HG03342 (cell line): ENCODE results near the gene CCDC85C.

Experiments
- ATAC-seq: cut with Tn5 transposase; IDR thresholded peaks from one replicate; pipeline ENCODE4 v1.9.1; 2021; ENCODE audit warnings: mild to moderate bottlenecking, moderate library complexity; ENCODE audit not compliant: unreplicated experiment

CCDC85C gene

DNA sequence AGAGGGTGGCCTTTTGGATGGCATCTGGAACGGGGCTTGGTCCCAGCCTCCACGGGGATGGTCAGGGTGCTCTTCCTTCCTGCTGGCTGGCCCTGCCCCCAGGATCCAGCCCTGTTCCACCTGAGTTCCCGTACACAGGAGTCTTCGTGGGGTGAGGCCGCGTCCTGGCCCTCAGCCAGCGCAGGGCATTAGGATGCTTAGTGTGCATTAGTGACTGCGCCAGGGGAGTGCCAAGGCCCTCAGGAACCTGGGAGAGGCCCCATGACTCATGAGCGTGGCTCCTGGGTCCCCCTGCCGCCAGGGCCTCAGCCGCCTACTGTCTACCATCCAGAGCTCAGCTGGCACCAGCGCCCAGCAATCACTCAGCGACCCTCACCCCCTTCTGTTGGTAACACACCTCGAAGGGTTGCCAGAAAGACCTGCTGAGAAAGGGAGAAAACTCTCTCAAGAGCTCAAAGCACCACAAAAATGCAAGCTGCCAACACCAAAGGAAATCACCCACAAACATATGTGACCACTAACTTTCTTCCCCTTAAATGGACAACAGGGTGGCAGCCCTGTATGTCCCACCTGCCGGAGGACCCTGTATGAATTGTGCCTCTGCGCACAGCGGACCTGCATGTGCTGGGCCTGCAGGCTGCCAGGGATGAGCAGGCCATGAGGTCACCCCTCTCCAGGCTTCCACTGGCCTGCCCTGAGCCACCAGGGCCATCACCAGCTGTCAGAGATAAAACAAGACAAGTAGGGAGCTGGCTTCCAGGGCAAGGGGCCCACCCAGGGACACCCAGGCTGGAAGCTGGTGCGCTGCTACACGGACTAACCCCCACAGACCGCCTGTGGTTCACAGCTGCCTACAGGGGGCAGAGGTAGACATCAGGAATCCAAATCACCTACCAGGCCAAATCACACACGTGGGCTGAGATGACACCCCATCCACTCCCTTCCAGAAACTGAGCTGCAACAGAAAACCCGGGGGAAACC, 28.7 kb downstream of the CCDC85C start:
- no peak for ATAC-seq

DNA sequence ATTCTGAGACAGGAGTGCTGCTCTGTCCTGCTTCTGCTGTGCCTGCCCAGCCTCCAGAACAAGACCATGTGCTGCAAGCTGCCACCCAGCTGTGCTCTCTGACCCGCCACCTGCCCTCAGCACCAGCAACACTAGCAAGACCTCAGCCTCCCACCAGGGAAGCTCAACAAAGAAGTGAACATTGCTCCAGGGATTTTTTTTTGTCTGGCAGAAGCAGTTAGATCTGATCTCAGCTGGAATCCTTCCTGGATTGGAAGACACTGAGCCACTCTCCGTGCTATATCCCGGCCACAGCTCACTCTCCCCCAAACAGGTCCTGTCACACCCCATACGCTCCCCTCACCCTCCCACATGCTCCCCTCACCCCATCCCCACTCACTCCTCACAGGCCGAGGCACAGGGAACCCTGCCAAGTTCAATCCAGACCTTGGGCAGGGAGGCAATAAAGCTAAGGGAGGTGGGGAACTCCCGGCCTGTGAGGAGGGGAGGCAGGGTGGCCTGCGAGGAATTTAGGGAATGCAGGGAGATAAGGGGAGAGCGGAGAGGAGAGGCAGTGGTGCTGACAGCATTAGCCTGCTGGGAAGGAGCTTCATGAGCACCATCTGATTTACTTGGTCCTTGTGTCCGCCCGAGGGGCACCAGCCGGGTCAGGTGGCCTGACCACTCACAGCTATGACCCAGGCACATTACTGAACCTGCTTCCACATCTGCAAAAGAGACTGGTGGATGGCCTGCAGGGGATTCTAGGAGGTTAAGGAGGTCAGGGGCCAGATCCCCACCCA, 29.7 kb downstream of the CCDC85C start:
- ATAC-seq = no peak

- ATAC-seq = no peak
Observed at GRCh38 chr14:99573436-99574098, 30.4 kb downstream of the CCDC85C start.

GRCh38 chr14:99573000-99573330, 31.0 kb downstream of the CCDC85C start:
- ATAC-seq = no peak

- no peak for ATAC-seq
Observed at GRCh38 chr14:99572173-99572999, 31.6 kb downstream of the CCDC85C start.

- ATAC-seq = no peak
Observed at GRCh38 chr14:99571303-99571986, 32.6 kb downstream of the CCDC85C start.

- no peak for ATAC-seq
Observed at GRCh38 chr14:99570544-99571302, 33.3 kb downstream of the CCDC85C start.

- ATAC-seq = no peak
Observed at GRCh38 chr14:99569725-99570543, 34.1 kb downstream of the CCDC85C start.

DNA sequence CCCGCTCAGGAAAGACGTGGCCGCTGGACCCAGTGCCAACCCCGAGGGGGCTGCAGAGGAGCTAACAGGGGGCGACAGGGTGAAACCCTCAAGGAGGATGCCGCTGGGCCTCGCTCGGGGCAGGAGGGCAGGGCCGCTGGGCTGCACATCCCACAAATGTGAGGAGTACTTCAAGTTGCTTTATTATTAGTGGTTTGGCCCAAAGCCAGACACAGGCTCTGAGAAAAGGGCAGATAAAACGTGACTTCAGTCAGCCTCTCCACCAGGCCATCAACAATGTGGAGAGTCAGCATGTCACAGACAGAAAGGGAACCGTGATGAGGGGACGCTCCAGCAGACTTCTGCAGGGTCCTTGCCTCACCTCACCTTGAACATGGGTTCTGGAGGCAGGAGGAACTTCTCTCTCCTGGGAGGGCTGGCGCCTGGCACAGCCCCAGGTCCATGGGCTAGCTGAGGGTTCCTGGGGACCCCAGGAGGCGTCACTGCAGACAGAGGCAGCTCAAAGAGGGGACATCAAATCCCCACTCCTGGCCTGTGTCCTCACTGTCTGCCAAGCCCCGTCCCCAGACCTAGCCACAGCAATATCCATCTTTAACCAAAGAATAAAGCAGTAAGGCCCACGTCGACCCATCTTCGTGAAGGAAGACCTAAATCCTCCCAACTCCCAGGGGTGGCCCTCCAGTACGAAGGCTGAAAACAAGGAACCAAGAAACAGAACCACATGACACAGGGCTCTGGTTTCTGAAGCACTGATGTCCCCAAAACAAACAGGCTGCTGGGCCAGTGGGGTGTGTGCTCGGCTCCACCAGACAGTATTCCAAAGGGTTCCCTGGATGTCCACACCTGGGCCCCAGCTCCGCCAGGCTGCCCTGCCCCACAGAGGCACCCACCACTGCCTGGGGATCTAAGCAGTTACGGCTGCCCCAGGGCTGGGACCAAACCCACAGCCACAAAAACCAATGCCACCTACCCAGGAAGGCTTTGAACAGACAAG, 35.1 kb downstream of the CCDC85C start:
- no peak for ATAC-seq

DNA sequence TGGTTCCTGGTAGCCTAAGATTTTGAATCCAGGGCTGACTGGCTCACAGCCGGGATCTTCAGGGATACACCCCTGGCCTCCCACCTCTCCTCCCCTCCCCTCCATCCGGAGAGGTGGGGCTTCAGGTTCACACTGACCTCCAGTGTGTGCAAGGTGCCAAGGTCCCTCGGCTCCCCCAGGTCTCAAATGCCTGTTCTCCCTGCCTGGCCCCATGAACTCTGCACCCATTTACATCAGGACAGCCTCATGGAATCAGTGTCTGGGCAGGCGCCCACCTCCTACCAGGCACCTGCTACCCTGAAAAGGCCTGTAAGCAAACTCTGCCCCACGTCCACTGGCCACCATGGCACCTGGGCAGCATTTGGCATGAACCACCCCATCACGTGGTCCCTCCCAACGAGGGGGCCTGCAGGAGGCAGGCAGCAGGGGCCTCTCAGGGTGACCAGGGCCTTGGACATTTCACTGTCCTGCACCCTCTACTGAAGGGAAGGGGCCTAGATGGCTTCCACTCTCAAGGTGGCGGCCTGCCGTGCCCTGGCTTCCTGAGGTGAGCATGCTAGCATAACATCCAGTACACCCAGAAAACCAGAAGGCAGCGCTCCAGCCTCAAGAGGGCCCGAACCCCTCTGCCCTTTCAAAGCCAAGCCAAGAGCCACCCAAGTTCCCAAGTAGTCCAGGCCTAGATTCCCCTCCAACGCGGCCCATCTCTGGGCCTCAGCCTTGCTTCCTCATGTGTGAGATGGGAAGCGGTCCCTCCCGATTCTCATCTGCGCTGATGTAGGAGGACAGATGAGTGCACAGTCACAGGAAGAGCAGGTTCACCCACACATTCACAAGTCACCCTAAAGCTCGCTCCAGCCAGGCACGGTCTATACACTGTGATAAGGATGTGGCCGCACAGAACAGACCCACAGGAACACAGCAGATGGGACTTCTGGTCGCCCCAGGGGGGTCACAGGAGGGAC, 37.3 kb downstream of the CCDC85C start:
- no peak for ATAC-seq

DNA sequence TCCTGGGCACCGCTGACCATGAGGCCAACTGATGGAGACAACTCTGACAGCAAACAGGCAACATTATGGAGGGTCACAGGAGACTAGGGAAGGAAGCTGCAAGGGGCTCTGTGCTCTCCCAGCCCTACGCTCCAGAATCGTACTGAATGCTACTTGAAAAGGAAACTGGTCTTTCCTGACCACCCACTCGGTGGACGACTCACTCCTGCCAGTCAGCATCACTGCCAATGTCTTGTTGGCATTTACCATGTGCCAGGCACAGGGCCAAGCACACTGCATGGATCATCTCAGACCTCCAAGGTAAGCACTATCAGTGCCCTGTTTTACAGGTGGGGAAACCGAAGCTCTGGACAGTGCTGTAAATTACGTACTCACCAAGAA, 38.0 kb downstream of the CCDC85C start:
- no peak for ATAC-seq

GRCh38 chr14:99565383-99565782, 38.6 kb downstream of the CCDC85C start:
- no peak for ATAC-seq

GRCh38 chr14:99564926-99565259, 39.1 kb downstream of the CCDC85C start:
- no peak for ATAC-seq

DNA sequence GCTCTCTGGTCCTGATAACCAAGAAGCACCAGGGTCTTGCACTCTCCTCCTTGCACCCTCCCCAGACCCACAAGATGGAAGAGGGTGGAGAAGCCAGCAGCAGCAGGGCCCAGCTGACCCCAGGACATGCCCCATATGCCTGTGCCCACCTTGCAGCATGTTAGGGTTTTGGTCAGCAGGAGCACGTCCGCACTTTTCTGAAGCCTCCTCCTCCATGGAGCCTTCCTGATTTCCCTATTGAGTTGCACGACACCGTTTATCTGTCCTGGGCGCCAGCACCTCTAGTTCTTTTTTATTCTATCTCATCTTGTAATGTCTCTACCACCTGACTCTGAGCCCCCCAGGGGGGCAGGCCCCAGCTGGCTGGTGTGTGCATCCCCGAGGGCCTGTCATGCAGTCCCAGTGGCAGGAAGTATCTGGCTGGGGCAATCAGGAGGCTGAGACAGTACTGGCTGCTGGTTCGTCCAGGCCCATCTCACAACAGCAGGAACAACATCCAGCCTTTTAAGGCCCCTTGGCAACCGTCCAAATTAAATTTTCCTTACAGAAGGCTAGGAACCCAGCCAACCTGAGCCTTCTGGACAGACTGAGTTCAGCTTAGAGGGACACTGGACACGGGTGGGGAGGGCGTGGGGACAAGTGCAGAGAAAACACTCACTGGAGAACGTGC, 39.6 kb downstream of the CCDC85C start:
- ATAC-seq = no peak

DNA sequence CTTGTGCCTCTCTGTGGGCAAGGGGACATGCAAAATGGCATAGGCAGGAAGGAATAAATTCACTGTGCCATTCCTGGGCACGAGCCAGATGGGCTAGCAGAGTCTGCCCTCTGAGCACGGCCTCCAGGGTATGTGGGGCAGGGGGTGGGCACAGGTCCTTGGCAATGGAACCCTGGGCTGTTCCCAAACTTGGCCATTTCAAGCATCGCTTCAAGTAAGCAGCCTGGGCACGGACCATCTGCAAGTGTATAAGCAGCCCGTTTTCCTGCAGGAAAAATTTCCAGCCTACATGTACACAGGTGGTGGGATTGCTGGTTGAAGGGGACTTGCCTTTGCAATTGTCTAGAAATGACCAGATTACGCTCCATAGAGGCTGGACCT, 40.3 kb downstream of the CCDC85C start:
- no peak for ATAC-seq
